Colonic mucosa (tissue), 4 donors: Measurements from ENCODE around the gene TMEM94. TPM values are rescaled to one million over a fixed set of nuclear protein-coding genes. Genes with fewer than 3 reads are reported as not detected.

Experiments used
- DNase-seq: peaks from one replicate; pipeline ENCODE4 v3.0.0-alpha.2; 2020
- H3K27ac ChIP-seq: fragments of 200-600 bp; one replicate; pipeline ENCODE4 v1.8.0; 2021
- H3K27me3 ChIP-seq: fragments of 200-600 bp; one replicate; pipeline ENCODE4 v1.8.0; 2021
- H3K36me3 ChIP-seq: fragments of 200-600 bp; one replicate; pipeline ENCODE4 v1.8.0; 2021
- H3K4me1 ChIP-seq: fragments of 200-600 bp; one replicate; pipeline ENCODE4 v1.8.0; 2021; ENCODE audit warnings: mild to moderate bottlenecking
- H3K4me3 ChIP-seq: fragments of 200-600 bp; one replicate; pipeline ENCODE4 v1.8.0; 2021
- H3K9ac ChIP-seq, 2 donors: one replicate each; pipeline ENCODE4 v1.7.0; 2013; ENCODE audit warnings: control low read depth in 2 of 2, low read depth in 2 of 2, low read length in 2 of 2
- H3K9me3 ChIP-seq: fragments of 200-600 bp; one replicate; pipeline ENCODE4 v1.8.0; 2021
- intact Hi-C: fragments of 100-400 bp; cut with DNase I; formaldehyde crosslinking; loops from one replicate; pipeline ENCODE4 v1.14.1; 2022
- total RNA-seq, 2 donors: library from RNA; stranded (reverse); fragmentation: NEBNext Ultra II Directional in 1 of 2; extraction: Animal tissue kit (Norgen Biotek cat#: 25700) in 1 of 2; gene quantifications; one replicate each; pipeline ENCODE4 v1.2.1, GENCODE V29; 2021
- TF ChIP-seq, protein P1 (sequence below): fragments of 200-600 bp; IDR thresholded peaks from one replicate; pipeline ENCODE4 v1.8.0; 2022; ENCODE audit warnings: antibody characterized with exemption, mild to moderate bottlenecking
- donor health status: healthy.
- donor health status: DM: no; HTN: no; CAD: no.
- donor health status: DM: no; HTN: no; CAD: no.

TMEM94 gene
- total RNA-seq, 2 donors from 2014 or later, result 88.3 to 95.7 TPM

DNA sequence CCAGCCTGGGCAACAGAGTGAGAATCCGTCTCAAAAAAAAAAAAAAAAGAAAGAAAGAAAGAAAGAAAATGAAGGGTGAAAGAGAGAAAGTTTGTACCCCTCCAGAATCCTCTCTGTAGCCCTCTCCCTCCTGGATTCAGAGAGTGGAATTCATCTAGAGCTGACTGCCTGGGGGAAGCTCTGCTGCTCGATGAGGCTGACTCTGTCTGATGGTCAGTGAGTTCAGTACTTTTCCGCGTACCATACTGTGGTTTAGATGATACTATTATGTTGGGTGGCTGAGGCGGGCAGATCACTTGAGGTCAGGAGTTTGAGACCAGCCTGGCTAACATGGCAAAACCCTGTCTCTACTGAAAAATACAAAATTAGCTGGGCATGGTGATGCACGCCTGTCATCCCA is 14.8 kb downstream of the TMEM94 start:
- no peaks in the 10 kb centered on the region for H3K9me3 ChIP-seq
- no peak for DNase-seq
- H3K36me3 ChIP-seq, result no peaks in the 10 kb centered on the region
- no peaks in the 10 kb centered on the region for H3K27me3 ChIP-seq
- no peak overlapping the region for H3K27ac ChIP-seq
- TF ChIP-seq, protein P1, sequence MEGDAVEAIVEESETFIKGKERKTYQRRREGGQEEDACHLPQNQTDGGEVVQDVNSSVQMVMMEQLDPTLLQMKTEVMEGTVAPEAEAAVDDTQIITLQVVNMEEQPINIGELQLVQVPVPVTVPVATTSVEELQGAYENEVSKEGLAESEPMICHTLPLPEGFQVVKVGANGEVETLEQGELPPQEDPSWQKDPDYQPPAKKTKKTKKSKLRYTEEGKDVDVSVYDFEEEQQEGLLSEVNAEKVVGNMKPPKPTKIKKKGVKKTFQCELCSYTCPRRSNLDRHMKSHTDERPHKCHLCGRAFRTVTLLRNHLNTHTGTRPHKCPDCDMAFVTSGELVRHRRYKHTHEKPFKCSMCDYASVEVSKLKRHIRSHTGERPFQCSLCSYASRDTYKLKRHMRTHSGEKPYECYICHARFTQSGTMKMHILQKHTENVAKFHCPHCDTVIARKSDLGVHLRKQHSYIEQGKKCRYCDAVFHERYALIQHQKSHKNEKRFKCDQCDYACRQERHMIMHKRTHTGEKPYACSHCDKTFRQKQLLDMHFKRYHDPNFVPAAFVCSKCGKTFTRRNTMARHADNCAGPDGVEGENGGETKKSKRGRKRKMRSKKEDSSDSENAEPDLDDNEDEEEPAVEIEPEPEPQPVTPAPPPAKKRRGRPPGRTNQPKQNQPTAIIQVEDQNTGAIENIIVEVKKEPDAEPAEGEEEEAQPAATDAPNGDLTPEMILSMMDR, result no peak
- H3K4me3 ChIP-seq, result no peak overlapping the region
- no peak overlapping the region for H3K9ac ChIP-seq
- no peaks in the 10 kb centered on the region for H3K4me1 ChIP-seq
- intact Hi-C loops, result no loop called here

DNA sequence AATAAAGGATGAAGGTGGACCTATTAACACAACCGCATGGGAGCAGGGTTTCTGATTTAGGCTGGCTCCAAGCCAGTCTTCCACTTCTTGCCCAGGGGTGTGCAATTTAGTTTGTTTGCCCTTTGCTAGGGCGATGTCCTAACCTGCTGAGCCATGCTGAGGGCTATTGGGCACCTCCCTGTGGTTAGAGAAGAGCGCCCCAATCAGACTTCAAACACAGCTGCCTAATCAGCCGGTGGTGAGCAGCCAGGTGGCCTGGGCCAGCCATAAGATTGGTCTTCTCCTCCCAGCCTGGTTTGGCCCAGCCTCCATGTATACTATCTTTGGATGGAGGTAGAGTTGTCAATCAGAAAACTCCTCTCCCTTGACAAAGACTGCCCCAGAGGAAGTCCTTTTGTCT is 15.7 kb downstream of the TMEM94 start:
- no peak overlapping the region for H3K27ac ChIP-seq
- H3K4me1 ChIP-seq, result peaks cover 5% of the 10 kb centered on the region
- no peaks in the 10 kb centered on the region for H3K9me3 ChIP-seq
- H3K27me3 ChIP-seq, result no peaks in the 10 kb centered on the region
- intact Hi-C loops, result no loop called here
- H3K4me3 ChIP-seq, result no peak overlapping the region
- DNase-seq, result peak; percentile 38
- no peak overlapping the region for H3K9ac ChIP-seq
- H3K36me3 ChIP-seq, result no peaks in the 10 kb centered on the region
- TF ChIP-seq, protein P1, result no peak

DNA sequence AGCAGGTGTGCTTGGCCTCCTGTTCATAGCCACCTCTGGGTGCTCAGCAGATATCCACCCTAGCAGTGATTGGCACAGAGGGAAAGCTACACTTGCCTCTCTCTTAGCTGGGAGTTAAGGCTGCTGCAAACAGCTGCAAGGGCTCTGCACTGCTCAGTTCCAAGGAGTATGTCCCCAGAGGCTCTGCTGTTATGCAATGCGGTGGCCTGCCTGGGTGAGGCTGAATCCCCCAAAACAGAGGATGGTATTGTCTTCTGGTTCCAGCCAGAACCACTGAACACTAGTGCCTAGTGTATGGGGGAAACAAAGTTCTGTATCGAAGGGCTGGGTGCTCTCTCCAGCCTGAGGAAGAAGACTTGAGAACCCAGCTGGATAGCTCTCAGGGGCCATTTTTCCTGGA is 16.8 kb downstream of the TMEM94 start:
- TF ChIP-seq, protein P1, result no peak
- Histone ChIP-seq H3K4me3 (no peak overlapping the region), H3K9me3 (no peaks in the 10 kb centered on the region), H3K27me3 (no peaks in the 10 kb centered on the region), H3K36me3 (no peaks in the 10 kb centered on the region), H3K9ac (no peak overlapping the region), H3K4me1 (peaks cover 5% of the 10 kb centered on the region), H3K27ac (no peak overlapping the region)
- no peak for DNase-seq
- intact Hi-C loops, result no loop called here

DNA sequence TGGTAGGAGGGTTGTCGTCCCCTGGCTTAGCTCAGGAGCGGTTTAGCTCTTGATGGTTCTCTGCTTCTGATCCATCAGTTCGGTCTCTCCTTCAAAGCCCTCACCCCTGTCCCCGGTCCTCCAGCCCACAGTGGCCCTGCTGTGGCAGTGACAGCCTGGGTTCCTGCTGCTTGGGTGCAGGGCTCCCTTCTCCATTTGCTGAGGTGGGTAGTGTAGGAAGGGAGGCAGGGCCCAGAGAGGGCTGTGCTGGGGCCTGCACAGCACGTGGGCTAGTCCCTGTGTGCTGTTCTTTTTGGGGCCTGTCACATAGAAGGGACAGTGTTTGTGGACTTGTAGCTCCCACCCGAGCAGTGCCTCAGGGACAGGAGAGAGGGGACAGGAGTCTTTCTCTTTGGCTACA is 18.3 kb downstream of the TMEM94 start:
- Histone ChIP-seq H3K4me1 (peaks cover 5% of the 10 kb centered on the region), H3K36me3 (no peaks in the 10 kb centered on the region), H3K27ac (no peak overlapping the region), H3K9ac (no peak overlapping the region), H3K9me3 (no peaks in the 10 kb centered on the region), H3K4me3 (no peak overlapping the region), H3K27me3 (no peaks in the 10 kb centered on the region)
- intact Hi-C loops, result no loop called here
- DNase-seq, result no peak
- TF ChIP-seq, protein P1, result no peak

DNA sequence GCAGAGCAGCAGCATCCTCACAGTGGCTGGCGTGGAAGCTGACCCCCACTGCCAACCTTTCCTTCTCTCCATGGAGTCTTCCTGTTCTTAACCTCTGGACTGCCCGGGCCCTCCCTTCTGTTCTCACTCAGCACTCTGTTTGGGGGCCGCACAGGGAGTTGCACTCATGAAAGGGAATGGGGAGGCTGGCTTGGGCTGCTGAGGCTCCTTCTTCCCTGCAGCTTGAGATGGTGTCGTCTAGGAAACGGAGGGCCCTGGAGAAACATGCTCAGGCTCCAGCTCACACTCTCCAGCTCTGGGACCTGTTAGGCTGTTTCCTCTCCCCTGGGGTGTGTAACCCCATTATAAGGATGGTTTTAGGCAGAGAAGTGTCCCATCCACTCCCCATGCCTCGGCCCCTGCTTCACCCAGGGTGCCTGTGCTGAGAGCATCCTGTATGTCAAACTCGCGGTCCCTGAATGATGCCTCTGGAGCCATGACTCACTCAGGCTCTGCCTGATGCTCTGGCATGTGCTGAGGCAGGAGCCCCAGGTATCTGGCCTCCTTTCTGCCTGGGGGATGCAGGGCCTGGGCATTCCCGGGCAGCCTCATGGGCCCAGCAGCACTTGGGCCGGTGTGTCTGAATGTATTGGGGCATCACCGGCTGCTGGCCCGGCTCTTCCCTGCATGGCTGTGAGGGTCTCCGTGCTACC is 18.9 kb downstream of the TMEM94 start:
- no peaks in the 10 kb centered on the region for H3K36me3 ChIP-seq
- no peak for DNase-seq

More for the DNA sequence above, 18.9 kb downstream of the TMEM94 start:
- Histone ChIP-seq H3K4me1 (peaks cover 5% of the 10 kb centered on the region), H3K27ac (no peak overlapping the region), H3K9me3 (no peaks in the 10 kb centered on the region), H3K4me3 (no peak overlapping the region), H3K27me3 (no peaks in the 10 kb centered on the region), H3K9ac (peak overlapping the region in 1 of 2 donors; percentile 4)
- TF ChIP-seq, protein P1, result no peak
- intact Hi-C loops, result no loop called here
